GM12864 (cell line): ENCODE results near the gene PLXNC1.

ENCODE experiments used
- DNase-seq: peaks from one replicate; pipeline ENCODE4 v3.0.0-alpha.2; 2011; ENCODE audit warnings: low read depth
- H3K4me3 ChIP-seq: 2 replicates; pipeline ENCODE4 v1.5.1; 2011; ENCODE audit warnings: mild to moderate bottlenecking, low read depth, low read length, control low read depth
- CTCF ChIP-seq: IDR thresholded peaks from 2 replicates; pipeline ENCODE4 v1.5.1; 2011; ENCODE audit warnings: low read depth, mild to moderate bottlenecking, moderate library complexity, low read length, control low read depth, inconsistent platforms; ENCODE audit errors: missing control alignments

The PLXNC1 gene

GRCh38 chr12:94157181-94157580, 8.8 kb downstream of the PLXNC1 start:
- DNase-seq: no peak
- no peak for TF ChIP-seq CTCF
- H3K4me3 ChIP-seq: no peak overlapping the region; the same call in 1 of the 2 replicates

DNA sequence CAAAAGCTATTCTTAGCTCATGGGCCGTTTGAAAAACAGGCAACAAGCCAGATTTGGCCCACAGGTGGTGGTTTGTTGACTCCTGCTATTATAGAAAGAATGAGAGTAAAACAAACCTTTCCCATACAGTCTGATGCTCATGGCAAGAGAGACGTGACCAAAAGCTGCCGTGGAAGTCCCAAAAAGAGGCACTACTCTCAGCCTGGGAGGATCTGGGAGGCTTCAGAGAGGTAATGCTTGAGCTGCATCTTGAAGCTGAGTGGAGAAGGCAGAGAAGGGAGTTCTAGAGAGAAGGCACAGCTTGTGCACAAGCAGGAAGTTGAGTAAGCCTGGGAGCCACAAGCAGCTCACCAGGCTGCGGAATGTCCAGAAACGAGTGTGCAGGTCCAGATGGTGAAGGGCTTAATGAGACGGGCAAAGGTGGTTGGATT, 9.6 kb downstream of the PLXNC1 start:
- no peak for DNase-seq
- TF ChIP-seq CTCF: no peak
- peak overlapping the region; percentile 1; the same call in 1 of the 2 replicates for H3K4me3 ChIP-seq

DNA sequence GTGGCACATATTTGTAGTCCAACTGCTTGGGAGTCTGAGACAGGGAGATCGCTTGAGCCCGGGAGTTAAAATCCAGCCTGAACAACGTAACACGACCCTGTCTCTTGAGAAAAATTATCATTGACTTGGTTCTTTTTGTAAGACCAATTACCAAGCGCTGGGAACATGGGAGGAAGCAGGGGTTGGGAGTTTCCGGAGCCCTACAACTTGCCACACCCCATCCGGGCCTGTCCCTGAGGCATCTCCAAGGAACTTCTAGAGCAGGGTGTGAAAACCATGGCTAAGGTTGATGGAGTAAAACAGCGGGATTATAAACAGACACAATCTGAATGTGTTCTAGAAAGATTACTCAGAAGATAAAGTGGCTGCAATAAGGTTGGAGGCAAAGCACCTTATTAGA, 10.3 kb downstream of the PLXNC1 start:
- H3K4me3 ChIP-seq: no peak overlapping the region
- no peak for DNase-seq
- no peak for TF ChIP-seq CTCF

- no peak for TF ChIP-seq CTCF
- DNase-seq: no peak
Measured at GRCh38 chr12:94162108-94162507, 13.7 kb downstream of the PLXNC1 start.

DNA sequence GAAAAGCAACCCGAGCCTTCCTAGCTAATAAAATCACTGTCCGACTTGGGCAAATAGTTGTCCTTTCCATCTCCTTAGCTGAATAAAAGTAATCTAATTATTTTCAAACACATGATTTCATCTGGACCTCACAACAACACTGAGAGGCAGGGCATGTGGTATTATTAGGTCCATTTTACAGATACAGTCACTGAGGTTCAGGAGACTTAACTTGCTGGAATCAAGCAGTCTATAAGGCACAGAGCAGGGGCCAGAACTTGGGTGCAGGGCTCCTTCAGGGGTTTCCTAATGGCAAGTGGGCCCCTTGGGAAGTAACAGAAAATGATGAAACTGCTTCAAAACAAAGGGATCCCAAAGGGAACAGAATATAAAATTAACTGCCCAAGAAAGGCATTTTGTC, 15.5 kb downstream of the PLXNC1 start:
- TF ChIP-seq CTCF: no peak
- no peak overlapping the region for H3K4me3 ChIP-seq
- DNase-seq: no peak

More at GRCh38 chr12:94162108-94162507, 13.7 kb downstream of the PLXNC1 start:
- no peak overlapping the region for H3K4me3 ChIP-seq

- TF ChIP-seq CTCF: no peak
- H3K4me3 ChIP-seq: no peak overlapping the region
- DNase-seq: no peak
Measured at GRCh38 chr12:94165138-94165537, 16.8 kb downstream of the PLXNC1 start.

DNA sequence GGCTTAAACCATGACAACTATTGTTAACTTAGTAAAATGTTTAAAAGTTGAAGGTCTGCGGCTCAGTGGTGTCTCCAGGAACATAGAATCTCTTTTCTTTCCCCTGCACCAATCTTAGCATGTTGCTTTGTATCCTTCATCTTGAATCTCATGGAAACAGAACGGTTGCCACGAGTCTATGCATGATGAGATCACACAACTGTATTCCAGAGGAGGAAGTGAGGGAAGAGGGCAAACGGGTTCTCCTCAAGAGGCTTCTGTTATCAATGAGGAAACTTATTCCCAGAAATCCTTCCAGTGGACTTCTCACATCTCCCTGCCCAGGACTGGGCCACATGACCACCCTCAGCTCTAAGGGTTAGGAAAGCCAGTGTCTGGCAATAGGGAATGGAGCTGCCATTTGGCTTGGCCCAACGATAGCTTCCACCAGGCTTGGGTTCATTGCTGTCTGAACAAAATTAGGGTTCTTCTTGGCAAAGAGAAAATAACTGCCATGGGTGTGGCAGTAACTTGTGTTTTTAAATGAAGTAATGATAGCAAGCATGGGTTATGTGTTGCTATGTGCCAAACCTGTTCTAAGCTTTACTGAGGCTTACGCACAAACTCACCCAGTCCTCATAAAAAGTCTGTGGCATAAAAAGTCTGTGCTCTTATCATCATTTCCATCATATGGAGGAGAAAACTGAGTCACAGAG, 17.4 kb downstream of the PLXNC1 start:
- H3K4me3 ChIP-seq: no peak overlapping the region
- DNase-seq: no peak
- no peak for TF ChIP-seq CTCF
